Measurements from ENCODE around the gene ALKBH2.
"Not testable (repeated sequence)": the region's sequence is repeated elsewhere in the genome, so short reads cannot be mapped to it uniquely, and the experiment has no call there.

Gene ALKBH2

DNA sequence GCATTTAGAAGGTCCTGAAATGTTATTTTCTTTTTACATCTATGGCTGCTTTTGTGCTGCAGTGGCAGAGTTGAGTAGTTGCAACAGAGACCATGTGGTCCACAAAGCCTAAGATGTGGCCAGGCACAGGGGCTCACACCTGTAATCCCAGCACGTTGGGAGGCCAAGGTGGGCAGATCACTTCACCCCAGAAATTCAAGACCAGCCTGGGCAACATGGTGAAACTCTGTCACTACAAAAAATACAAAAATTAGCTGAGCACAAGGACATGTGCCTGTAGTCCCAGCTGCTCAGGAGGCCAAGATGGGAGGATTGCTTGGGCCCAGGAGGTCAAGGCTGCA is 27.4 kb downstream of the ALKBH2 start:
- DNase-seq (ENCODE audit: low spot score): no peak

DNA sequence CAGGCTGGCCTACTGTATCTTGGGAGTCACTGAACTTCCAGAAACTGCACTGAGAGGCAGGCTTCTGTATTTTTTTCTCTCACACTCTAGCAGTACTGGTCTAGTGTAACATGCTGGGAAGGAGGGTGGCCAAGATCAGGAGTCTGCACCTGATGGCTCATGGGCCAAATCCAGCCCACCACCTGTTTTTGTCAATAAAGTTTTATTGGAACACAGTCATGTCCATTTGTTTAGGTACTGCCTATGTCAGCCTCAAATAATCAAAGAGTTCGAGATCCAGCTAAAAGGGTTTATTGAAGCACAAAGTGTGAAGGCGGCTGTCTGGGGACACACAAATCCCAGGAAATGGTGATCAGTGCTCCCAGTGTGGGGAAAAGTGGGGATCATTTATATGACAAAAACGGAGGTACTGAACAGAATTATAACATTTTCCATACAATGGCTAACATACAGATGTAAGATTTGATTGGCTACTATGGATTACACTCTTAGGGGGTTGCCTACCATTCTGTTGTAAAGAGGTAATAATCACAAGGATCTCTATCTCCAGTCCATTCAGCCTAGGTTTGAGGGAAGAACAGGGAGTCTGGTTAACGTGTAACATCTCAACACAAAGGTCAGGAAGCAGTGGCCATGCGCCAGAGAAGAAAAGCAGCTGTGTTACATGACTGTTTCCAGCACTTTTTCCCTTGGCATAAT is 28.0 kb downstream of the ALKBH2 start:
- DNase-seq (ENCODE audit: low spot score): no peak

DNA sequence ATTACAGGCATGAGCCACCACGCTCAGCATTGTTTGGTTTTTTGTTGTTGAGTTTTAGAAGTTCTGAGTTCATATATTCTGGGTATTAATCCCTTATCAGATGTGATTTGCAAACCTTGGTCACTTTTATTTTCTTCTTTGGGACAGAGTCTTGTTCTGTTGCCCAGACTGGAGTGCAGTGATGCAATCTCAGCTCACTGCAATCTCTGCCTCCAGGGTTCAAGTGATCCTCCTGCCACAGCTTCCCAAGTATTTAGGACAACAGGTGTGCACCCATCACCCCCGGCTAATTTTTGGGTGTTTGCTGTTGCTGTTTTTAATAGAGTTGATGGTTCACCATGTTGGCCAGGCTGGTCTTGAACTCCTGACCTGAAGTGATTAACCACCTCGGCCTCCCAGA is 29.1 kb downstream of the ALKBH2 start:
- DNase-seq (ENCODE audit: low spot score): no peak

DNA sequence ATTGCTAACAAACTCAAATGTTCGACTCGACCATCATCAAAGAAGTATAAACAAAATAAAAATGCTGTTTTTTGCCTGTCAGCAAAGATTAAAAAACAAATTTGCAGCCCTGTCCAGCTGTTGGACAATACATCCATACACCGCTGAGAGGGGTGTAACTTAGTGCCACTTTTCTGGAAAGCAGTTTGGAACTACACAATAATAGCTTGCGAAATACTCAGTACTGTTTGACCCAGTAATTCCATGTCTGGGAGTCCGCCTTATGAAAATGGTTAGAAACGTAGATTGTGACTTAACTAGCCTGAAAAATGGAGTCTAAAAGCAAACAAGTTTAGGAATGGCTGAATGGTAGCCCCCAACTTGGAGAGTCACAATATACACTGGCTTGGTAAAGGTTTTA is 34.5 kb downstream of the ALKBH2 start:
- DNase-seq (ENCODE audit: low spot score): no peak

DNA sequence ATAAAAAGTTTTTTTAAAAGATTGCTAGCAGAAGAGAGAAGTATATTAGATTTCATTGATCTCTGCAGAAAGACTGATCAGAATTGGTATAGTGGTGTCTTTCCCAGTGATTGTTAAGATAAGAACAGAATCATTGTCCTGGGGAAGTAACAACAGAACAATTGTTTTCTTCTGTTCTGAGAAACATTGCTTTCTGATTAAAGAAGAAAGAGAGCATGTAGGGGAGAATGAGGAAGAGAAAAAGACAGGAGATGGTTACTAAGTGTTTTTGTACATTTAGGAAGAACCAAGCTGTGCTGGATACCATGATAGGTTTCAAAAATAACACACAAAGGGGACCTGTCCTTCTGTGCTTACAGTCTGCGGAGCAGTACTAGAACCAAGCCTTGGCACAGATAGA is 35.9 kb downstream of the ALKBH2 start:
- no peak for DNase-seq (ENCODE audit: low spot score)

DNA sequence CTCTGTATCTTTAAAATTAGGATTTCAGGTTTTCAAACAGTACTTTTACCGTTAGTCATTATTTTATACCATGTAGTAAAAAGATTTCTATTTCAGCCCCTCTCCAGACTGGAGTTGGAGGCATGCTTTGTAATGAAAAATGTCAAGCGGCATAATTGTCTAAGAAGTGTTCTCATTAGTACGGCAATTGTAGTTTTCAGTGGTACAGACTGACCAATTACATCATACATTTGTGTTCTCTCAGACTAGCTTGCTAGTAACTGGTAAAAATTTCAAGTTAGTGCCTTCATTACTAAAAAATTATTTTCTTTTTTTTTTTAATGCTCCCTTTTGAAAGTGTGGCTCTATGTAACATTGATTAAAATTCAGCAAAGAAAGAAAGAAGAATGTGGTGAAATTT is 36.4 kb downstream of the ALKBH2 start:
- no peak for DNase-seq (ENCODE audit: low spot score)

DNA sequence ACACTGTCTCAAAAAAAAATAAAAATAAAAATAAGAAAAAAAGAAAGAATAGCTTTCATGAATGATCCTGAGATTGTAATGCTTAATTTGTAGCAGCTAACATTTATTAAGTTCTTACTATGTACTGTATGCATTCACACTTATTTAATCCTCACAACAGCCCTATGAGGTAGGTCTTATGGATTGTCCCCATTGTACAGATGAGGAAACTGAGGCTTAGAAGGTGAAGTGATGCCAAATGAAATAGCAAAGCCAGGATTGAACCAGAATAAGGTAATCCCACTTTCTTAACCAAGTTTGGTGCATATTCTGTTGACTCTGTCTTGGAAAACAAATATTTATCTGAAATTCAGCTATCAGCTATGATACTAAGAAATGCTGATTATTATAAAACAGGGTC is 38.8 kb downstream of the ALKBH2 start:
- no peak for DNase-seq (ENCODE audit: low spot score)

DNA sequence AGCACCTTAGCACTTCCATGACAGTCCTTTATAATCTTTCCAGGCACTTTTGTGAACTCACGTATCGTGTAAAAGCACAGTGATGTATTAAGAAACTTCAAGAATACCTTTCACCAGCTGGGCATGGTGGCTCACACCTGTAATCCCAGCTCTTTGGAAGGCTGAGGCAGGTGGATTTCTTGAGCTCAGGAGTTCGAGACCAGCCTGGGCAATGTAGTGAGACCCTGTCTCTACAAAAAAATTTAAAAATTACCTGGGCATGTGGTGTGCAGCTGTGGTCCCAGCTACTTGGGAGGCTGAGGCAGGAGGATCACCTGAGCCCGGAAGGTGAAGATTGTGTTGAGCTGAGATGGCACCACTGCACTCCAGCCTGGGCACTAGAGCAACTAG is 39.2 kb downstream of the ALKBH2 start:
- not testable (repeated sequence) for DNase-seq (ENCODE audit: low spot score)

DNA sequence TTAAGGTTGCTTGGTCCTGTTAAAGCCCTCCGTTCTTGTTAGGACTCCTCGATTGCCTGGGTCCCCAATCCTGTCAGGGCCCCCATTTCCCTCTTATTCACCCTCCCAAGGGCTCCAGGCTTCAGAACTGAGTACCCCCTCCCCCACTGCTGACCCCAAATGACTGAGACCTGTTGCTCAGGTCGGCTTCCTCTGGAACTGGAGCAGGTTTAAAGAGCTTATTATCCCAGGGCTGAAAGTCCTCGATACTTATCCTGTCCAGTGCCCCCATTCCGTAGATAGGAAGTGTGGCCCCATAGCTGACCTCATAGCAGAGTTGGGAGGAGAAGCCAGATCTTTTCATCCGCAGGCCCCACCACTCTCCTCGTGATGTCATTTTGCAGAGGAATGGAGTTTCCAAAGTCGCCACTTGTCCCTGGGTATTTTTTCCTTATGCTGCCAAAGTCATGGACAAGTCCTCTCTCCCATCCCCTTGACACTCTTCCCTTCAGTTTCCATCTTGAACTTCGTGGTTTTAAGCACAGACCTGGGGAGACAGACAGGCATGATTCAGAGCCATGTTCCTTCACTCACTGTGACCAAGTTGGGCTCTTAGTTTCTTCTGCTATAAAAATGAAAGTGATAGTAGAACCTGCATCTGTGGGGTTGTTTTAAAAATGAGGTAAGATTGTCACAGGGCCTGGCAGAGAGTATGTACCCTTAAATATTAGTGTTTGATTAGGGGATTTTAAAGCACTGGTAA is 39.7 kb downstream of the ALKBH2 start:
- DNase-seq (ENCODE audit: low spot score): peak; percentile 4

DNA sequence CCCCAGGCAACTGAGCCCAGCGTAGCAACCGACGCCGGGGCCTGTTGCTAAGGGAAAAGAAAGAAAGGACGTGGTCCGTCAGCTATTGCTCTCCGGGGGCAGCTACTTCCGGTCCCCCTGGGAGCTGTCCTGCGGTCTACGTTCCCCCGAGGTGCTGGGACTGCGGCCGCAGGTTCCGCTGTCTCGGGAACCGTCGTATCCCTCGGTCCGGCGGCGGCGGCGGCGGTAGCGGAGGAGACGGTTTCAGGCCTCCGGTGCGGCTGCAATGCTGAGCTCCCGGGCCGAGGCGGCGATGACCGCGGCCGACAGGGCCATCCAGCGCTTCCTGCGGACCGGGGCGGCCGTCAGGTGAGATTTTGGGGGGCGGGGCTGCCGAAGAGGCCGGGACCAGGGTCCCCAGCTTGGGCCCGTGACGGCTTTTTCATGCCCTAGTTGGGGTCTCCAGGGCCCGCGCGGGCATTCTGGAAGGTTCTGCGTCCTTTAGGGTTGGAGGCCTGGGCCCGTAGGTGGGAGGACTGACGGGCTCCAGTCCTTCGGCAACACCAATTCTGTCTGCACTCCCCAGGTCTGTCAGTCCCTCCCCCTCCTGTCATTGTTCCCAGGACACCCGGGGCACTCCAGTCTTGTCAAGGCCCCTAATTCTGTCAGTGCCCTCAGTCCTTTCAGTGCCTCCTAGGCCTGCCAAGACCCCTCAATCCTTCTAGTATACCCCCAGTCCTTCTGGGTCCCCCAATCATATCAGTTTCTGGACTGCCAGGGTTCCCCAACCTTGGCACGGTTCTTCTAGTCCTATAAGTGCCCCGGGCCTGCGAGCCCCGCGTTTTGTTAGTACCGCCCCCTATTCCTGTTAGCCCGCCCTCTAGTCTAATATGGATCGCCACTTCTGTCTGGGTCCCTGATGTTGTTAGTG is 40.6 kb downstream of the ALKBH2 start, which contains the start of gene USP30:
Gene USP30 (plus strand): TSS at position 163 of the 910 bp plus-strand sequence. CDS start 103 bp downstream, at position 266.
- DNase-seq (ENCODE audit: low spot score): peak; percentile 75

DNA sequence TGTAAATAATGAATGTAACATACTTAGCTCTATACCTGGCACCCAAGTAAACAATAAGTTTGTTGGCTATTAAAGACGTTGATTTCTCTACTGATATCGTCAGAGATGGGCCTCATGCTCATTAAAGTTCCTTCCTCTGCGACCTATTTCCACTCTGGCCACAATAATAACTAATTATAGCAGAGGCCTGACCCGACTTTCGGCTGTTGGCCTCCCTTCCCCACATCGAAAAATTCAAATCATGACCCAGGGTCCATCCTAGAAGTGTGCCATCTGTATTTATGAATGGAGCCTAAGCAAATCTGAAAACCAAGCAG is 41.2 kb downstream of the ALKBH2 start:
- peak; percentile 3 for DNase-seq (ENCODE audit: low spot score)

DNA sequence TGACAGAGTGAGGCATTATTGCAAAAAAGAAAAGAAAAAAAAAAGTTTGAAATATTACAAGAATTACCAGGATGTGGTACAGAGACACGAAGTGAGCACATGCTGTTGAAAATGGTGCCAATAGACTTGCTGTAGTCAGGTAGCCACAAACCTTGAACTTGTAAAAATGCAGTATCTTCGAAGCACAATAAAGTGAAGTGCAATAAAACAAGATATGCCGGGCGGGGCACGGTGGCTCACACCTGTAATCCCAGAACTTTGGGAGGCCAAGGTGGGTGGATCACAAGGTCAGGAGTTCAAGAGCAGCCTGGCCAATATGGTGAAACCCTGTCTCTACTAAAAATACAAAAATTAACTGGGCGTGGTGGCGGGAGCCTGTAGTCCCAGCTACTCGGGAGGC is 43.5 kb downstream of the ALKBH2 start:
- not testable (repeated sequence) for DNase-seq (ENCODE audit: low spot score)

DNA sequence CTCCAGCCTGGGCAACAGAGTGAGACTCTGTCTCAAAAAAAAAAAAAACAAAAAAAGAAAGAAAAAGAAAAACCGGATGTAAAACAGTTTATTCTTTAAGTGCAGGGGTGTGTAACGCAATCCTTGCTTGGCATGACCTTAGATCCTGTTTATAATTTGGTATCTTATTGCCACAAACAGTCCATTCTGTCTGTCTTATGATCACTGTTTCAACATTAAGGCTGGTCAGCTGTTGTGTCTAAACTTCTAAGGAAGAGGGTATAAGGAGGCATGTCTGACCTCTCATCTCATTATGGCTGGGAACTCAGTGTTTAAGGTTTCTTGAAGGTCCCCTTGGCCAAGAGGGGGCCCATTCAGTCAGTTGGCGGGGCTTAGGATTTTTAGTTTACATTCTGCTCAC is 44.6 kb downstream of the ALKBH2 start:
- DNase-seq (ENCODE audit: low spot score): not testable (repeated sequence)

DNA sequence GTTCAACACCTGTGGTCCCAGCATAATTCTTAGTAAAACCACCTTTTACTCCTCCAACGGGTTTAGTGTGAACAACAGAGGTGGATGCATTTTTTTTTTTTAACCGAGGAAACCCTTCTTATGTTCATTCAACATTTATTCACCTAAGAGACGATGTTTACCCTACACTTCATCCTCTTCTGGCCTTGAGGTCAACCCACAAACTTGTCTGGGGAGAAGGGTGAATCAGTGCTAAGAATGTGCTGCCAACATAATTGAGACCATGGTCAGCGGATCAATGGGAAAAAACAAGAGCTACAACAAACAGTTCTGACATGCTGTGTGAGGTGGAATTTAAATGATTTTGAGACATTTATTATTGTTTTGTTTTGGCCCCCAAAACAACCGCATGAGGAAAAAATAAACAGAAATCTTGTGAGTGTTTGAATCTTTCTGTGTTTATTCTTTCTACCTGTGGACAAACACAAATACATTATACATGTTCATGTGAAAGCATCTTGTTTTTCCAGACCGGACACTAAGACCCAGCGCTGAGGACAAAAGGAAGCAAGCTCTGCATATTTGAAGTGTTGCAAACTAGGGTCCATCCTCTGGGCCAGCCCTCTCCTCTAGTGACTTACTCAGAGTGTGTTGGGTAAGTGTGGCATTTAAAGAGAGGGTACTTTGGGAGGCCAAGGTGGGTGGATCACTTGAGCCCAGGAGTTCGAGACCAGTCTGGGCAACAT is 46.0 kb downstream of the ALKBH2 start:
- DNase-seq (ENCODE audit: low spot score): no peak

DNA sequence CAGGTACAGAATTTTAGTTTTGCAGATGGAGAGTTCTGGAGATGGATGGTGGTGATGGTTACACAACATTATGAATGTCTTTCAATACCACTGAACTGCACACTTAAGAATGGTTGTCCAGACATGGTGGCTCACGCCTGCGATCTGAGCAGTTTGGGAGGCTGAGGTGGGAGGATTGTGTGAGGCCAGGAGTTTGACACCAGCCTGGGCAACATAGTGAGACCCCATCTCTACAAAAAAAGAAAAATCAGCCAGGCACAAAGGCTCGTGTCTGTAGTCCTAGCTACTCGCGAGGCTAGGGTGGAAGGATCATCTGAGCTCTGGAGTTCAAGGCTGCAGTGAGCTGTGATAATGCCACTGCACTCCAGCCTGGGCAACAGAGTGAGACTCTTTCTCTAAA is 49.0 kb downstream of the ALKBH2 start:
- no peak for DNase-seq (ENCODE audit: low spot score)
